OCI-LY1 (cell line): Measurements from ENCODE around the gene TMOD2.

ENCODE experiments used
- CTCF ChIP-seq: fragments of 200-600 bp; sonication (generic), shearing (Covaris generic); IDR thresholded peaks from 2 replicates; pipeline ENCODE4 v1.5.1; 2017; ENCODE audit warnings: mild to moderate bottlenecking, antibody characterized with exemption, low read length, moderate library complexity, mixed read lengths
- EZH2 ChIP-seq: fragments of 200-600 bp; sonication (generic), shearing (Covaris generic); IDR thresholded peaks from 2 replicates; pipeline ENCODE4 v1.8.0; 2017; ENCODE audit warnings: borderline replicate concordance, mixed run types, mild to moderate bottlenecking, antibody characterized with exemption, low read length, moderate library complexity, mixed read lengths

- TF ChIP-seq CTCF, result no peak
- TF ChIP-seq EZH2, result no peak
Measured at GRCh38 chr15:51731549-51732267, 19.7 kb upstream of the TMOD2 start.
